OCI-LY3 (cell line): ENCODE data around the gene CHCHD10.

Experiments used
- H2AFZ ChIP-seq: fragments of 200-600, 300-600 bp; shearing (Covaris generic); 2 replicates; pipeline ENCODE4 v1.6.0; 2014; ENCODE audit warnings: antibody characterized with exemption, low read depth, low read length
- H3K27ac ChIP-seq: fragments of 200-600, 300-600 bp; sonication (generic); 2 replicates; pipeline ENCODE4 v1.5.1; 2014; ENCODE audit warnings: mild to moderate bottlenecking, low read length, moderate library complexity, mixed read lengths
- H3K27me3 ChIP-seq: fragments of 200-600, 300-600 bp; sonication (generic); 2 replicates; pipeline ENCODE4 v1.6.1; 2014; ENCODE audit warnings: low read depth, low read length, mixed read lengths
- H3K36me3 ChIP-seq: fragments of 200-600, 300-600 bp; sonication (generic); replicated peaks from 2 replicates; pipeline ENCODE3; 2014; ENCODE audit warnings: low read depth, low read length, mixed read lengths
- H3K4me1 ChIP-seq: fragments of 300-600, 200-600 bp; sonication (generic); 2 replicates; pipeline ENCODE4 v1.6.1; 2014; ENCODE audit warnings: low read length, mixed read lengths
- H3K4me2 ChIP-seq: fragments of 200-600, 300-600 bp; sonication (generic); 2 replicates; pipeline ENCODE4 v1.6.1; 2014; ENCODE audit warnings: low read length, mixed read lengths
- H3K4me3 ChIP-seq: fragments of 300-600, 200-600 bp; sonication (generic); 2 replicates; pipeline ENCODE4 v1.5.1; 2014; ENCODE audit warnings: antibody characterized with exemption, mild to moderate bottlenecking, low read length, moderate library complexity
- H3K79me2 ChIP-seq: fragments of 300-600, 200-600 bp; shearing (Covaris generic); 2 replicates; pipeline ENCODE4 v1.6.1; 2014; ENCODE audit warnings: mild to moderate bottlenecking, low read length, mixed read lengths
- H3K9ac ChIP-seq: fragments of 300-600, 200-600 bp; shearing (Covaris generic); 2 replicates; pipeline ENCODE4 v1.6.0; 2014; ENCODE audit warnings: mild to moderate bottlenecking, low read length, moderate library complexity
- H3K9me3 ChIP-seq: fragments of 200-600, 300-600 bp; shearing (Covaris generic); 2 replicates; pipeline ENCODE4 v1.6.1; 2014; ENCODE audit warnings: low read length, mixed read lengths; ENCODE audit not compliant: insufficient read depth
- H4K20me1 ChIP-seq: fragments of 200-600, 300-600 bp; sonication (generic); 2 replicates; pipeline ENCODE4 v1.6.1; 2016; ENCODE audit warnings: low read length, mixed read lengths; ENCODE audit not compliant: insufficient read depth
- CTCF ChIP-seq: fragments of 200-600, 300-600 bp; sonication (generic); IDR thresholded peaks from 2 replicates; pipeline ENCODE4 v1.5.1; 2014; ENCODE audit warnings: antibody characterized with exemption, low read length, low read depth
- EZH2phosphoT487 ChIP-seq: fragments of 200-600 bp; shearing (Covaris generic); IDR thresholded peaks from 2 replicates; pipeline ENCODE4 v1.6.1; 2018; ENCODE audit warnings: antibody characterized with exemption, mixed run types, low read depth

CHCHD10 gene

GRCh38 chr22:23750367-23750713 lies 17.4 kb downstream of the CHCHD10 start:
- H3K79me2 ChIP-seq: no peaks in the 10 kb centered on the region
- H3K36me3 ChIP-seq: no peaks in the 10 kb centered on the region
- H3K27ac ChIP-seq: no peak overlapping the region
- no peak for TF ChIP-seq CTCF
- TF ChIP-seq EZH2phosphoT487: no peak
- H3K9ac ChIP-seq: peak overlapping the region; percentile 72
- H3K9me3 ChIP-seq: no peaks in the 10 kb centered on the region
- peaks cover 50% of the 10 kb centered on the region for H3K4me1 ChIP-seq
- no peaks in the 10 kb centered on the region for H4K20me1 ChIP-seq
- peak overlapping the region; percentile 91 for H3K4me3 ChIP-seq
- H3K4me2 ChIP-seq: peak overlapping the region; percentile 94
- no peaks in the 10 kb centered on the region for H3K27me3 ChIP-seq
- H2AFZ ChIP-seq: peak overlapping the region; percentile 84

- TF ChIP-seq EZH2phosphoT487: no peak
- no peak for TF ChIP-seq CTCF
- H3K79me2 ChIP-seq: no peaks in the 10 kb centered on the region
- H3K4me3 ChIP-seq: peak overlapping the region; percentile 91
- H4K20me1 ChIP-seq: no peaks in the 10 kb centered on the region
- peaks cover 50% of the 10 kb centered on the region for H3K4me1 ChIP-seq
- no peaks in the 10 kb centered on the region for H3K36me3 ChIP-seq
- no peaks in the 10 kb centered on the region for H3K9me3 ChIP-seq
- no peak overlapping the region for H2AFZ ChIP-seq
- H3K27me3 ChIP-seq: no peaks in the 10 kb centered on the region
- peak overlapping the region; percentile 94 for H3K4me2 ChIP-seq
- H3K27ac ChIP-seq: no peak overlapping the region
- peak overlapping the region; percentile 72; the same call in 1 of the 2 replicates for H3K9ac ChIP-seq
Measured at GRCh38 chr22:23749841-23750301, 17.9 kb downstream of the CHCHD10 start.

- Histone ChIP-seq H3K9me3 (no peaks in the 10 kb centered on the region), H3K4me3 (no peak overlapping the region), H3K27me3 (no peaks in the 10 kb centered on the region), H3K79me2 (no peaks in the 10 kb centered on the region), H3K27ac (no peak overlapping the region), H3K36me3 (peaks cover 7% of the 10 kb centered on the region), H3K9ac (no peak overlapping the region), H4K20me1 (no peaks in the 10 kb centered on the region), H3K4me2 (no peak overlapping the region), H2AFZ (no peak overlapping the region), H3K4me1 (peaks cover 22% of the 10 kb centered on the region)
- no peak for TF ChIP-seq CTCF
- TF ChIP-seq EZH2phosphoT487: no peak
Measured at GRCh38 chr22:23745791-23746190, 22.0 kb downstream of the CHCHD10 start.

GRCh38 chr22:23744485-23744884 lies 23.3 kb downstream of the CHCHD10 start:
- H3K4me1 ChIP-seq: peaks cover 14% of the 10 kb centered on the region
- no peak overlapping the region for H3K4me3 ChIP-seq
- H2AFZ ChIP-seq: no peak overlapping the region
- H3K79me2 ChIP-seq: no peaks in the 10 kb centered on the region
- TF ChIP-seq CTCF (no peak), EZH2phosphoT487 (no peak)
- no peaks in the 10 kb centered on the region for H3K27me3 ChIP-seq
- H3K4me2 ChIP-seq: no peak overlapping the region
- no peaks in the 10 kb centered on the region for H4K20me1 ChIP-seq
- peaks cover 7% of the 10 kb centered on the region for H3K36me3 ChIP-seq
- H3K9ac ChIP-seq: no peak overlapping the region
- no peaks in the 10 kb centered on the region for H3K9me3 ChIP-seq
- H3K27ac ChIP-seq: no peak overlapping the region
